Esophagus (tissue), 2 donors: ENCODE results near the gene SPATA6. TPM values are rescaled to one million over a fixed set of nuclear protein-coding genes. Genes with fewer than 3 reads are reported as not detected.
"Not testable (repeated sequence)": the region's sequence is repeated elsewhere in the genome, so short reads cannot be mapped to it uniquely, and the experiment has no call there.

ENCODE experiments used
- H3K27ac ChIP-seq, 2 donors: one replicate each; pipeline ENCODE4 v1.5.1; 2013; ENCODE audit warnings: low read depth in 2 of 2, mild to moderate bottlenecking in 2 of 2, inconsistent platforms in 1 of 2, low read length in 1 of 2, moderate library complexity in 1 of 2
- H3K27me3 ChIP-seq, 2 donors: one replicate each; pipeline ENCODE4 v1.6.1; 2013; ENCODE audit warnings: low read length in 2 of 2, control low read depth in 1 of 2, mild to moderate bottlenecking in 1 of 2; ENCODE audit not compliant: insufficient read depth in 2 of 2, control insufficient read depth in 1 of 2
- H3K36me3 ChIP-seq, 2 donors: one replicate each; pipeline ENCODE4 v1.6.1; 2013; ENCODE audit warnings: low read length in 1 of 2; ENCODE audit not compliant: control insufficient read depth in 2 of 2, insufficient read depth in 2 of 2
- H3K4me1 ChIP-seq, 2 donors: one replicate each; pipeline ENCODE4 v1.6.1; 2013; ENCODE audit warnings: low read length in 1 of 2; ENCODE audit not compliant: control insufficient read depth in 2 of 2, insufficient read depth in 2 of 2
- H3K4me3 ChIP-seq, 2 donors: one replicate each; pipeline ENCODE4 v1.5.1; 2013; ENCODE audit warnings: low read length in 2 of 2, mild to moderate bottlenecking in 2 of 2, low read depth in 1 of 2, moderate library complexity in 1 of 2
- H3K9me3 ChIP-seq, 2 donors: one replicate each; pipeline ENCODE4 v1.6.1; 2013; ENCODE audit warnings: mild to moderate bottlenecking in 2 of 2, low read depth in 1 of 2, low read length in 1 of 2, moderate library complexity in 1 of 2; ENCODE audit not compliant: control insufficient read depth in 2 of 2, insufficient read depth in 1 of 2
- WGBS, 2 donors: extraction: QIAGEN DNeasy Blood & Tissue Kit; methylation state at CpG; one replicate each; pipeline ENCODE4 v1.1.7; 2013; 5-methylcytosine and 5-hydroxymethylcytosine counted together
- polyA plus RNA-seq, 2 donors: library from polyadenylated mRNA; stranded (reverse); fragments of 200-250 nt; gene quantifications; one replicate each; pipeline ENCODE4 v1.2.3, GENCODE V29; 2013
- donor health status: healthy with polysubstance abuse.
- donor health status: Bipolar disorder and iron deficiency.

SPATA6 gene
- polyA plus RNA-seq, 2 donors = 1.3 to 1.6 TPM

GRCh38 chr1:48333316-48333715 is 138.7 kb downstream of the SPATA6 start:
- Histone ChIP-seq H3K27me3 (peaks cover 0 to 1% of the 10 kb centered on the region in 2 donors), H3K4me1 (no peaks in the 10 kb centered on the region), H3K27ac (no peak overlapping the region), H3K9me3 (peaks cover 0 to 2% of the 10 kb centered on the region in 2 donors), H3K36me3 (no peaks in the 10 kb centered on the region), H3K4me3 (no peak overlapping the region)
- WGBS, 2 donors = 44% methylated on average over 2 of the region's 2 CpGs

GRCh38 chr1:48332115-48332514 is 139.9 kb downstream of the SPATA6 start:
- Histone ChIP-seq H3K36me3 (no peaks in the 10 kb centered on the region), H3K4me3 (no peak overlapping the region), H3K27me3 (no peaks in the 10 kb centered on the region), H3K9me3 (peaks cover 0 to 2% of the 10 kb centered on the region in 2 donors), H3K27ac (no peak overlapping the region), H3K4me1 (no peaks in the 10 kb centered on the region)
- WGBS, 2 donors = 90 to 93% methylated on average over 2 of the region's 2 CpGs

GRCh38 chr1:48329905-48330304 is 142.1 kb downstream of the SPATA6 start:
- Histone ChIP-seq H3K36me3 (peaks cover 2 to 3% of the 10 kb centered on the region in 2 donors), H3K4me1 (no peaks in the 10 kb centered on the region), H3K27ac (no peak overlapping the region), H3K9me3 (peaks cover 6 to 7% of the 10 kb centered on the region in 2 donors), H3K4me3 (no peak overlapping the region), H3K27me3 (no peaks in the 10 kb centered on the region)
- WGBS, 2 donors = 92 to 100% methylated on average over 2 of the region's 2 CpGs

- Histone ChIP-seq H3K27ac (no peak overlapping the region), H3K4me1 (no peaks in the 10 kb centered on the region), H3K9me3 (peaks cover 6 to 7% of the 10 kb centered on the region in 2 donors), H3K4me3 (no peak overlapping the region), H3K36me3 (peaks cover 2 to 3% of the 10 kb centered on the region in 2 donors), H3K27me3 (no peaks in the 10 kb centered on the region)
- WGBS, 2 donors = 67 to 69% methylated on average over 7 of the region's 7 CpGs
Measured at GRCh38 chr1:48329486-48329885, 142.5 kb downstream of the SPATA6 start.

GRCh38 chr1:48311829-48312228 is 160.2 kb downstream of the SPATA6 start:
- H3K4me3 ChIP-seq, H3K4me1 ChIP-seq, H3K27me3 ChIP-seq, H3K27ac ChIP-seq, H3K36me3 ChIP-seq, H3K9me3 ChIP-seq: not testable (repeated sequence)
- WGBS, 2 donors = 92 to 96% methylated on average over 11 of the region's 11 CpGs

GRCh38 chr1:48309564-48310082 is 162.4 kb downstream of the SPATA6 start:
- H3K4me1 ChIP-seq = no peaks in the 10 kb centered on the region
- H3K36me3 ChIP-seq = no peaks in the 10 kb centered on the region
- 72 to 78% methylated on average over 2 of the region's 2 CpGs for WGBS, 2 donors
- peaks cover 0 to 2% of the 10 kb centered on the region in 2 donors for H3K9me3 ChIP-seq
- H3K4me3 ChIP-seq = no peak overlapping the region
- H3K27ac ChIP-seq = no peak overlapping the region
- no peaks in the 10 kb centered on the region for H3K27me3 ChIP-seq

GRCh38 chr1:48302652-48303051 is 169.4 kb downstream of the SPATA6 start:
- Histone ChIP-seq H3K27me3 (no peaks in the 10 kb centered on the region), H3K4me3 (no peak overlapping the region), H3K9me3 (no peaks in the 10 kb centered on the region), H3K36me3 (peaks cover 0 to 2% of the 10 kb centered on the region in 2 donors), H3K4me1 (no peaks in the 10 kb centered on the region), H3K27ac (no peak overlapping the region)

GRCh38 chr1:48294656-48295055 is 177.3 kb downstream of the SPATA6 start:
- Histone ChIP-seq H3K4me1 (peaks cover 0 to 3% of the 10 kb centered on the region in 2 donors), H3K36me3 (peaks cover 0 to 3% of the 10 kb centered on the region in 2 donors), H3K9me3 (peaks cover 0 to 4% of the 10 kb centered on the region in 2 donors), H3K27ac (no peak overlapping the region), H3K4me3 (no peak overlapping the region), H3K27me3 (no peaks in the 10 kb centered on the region)
- WGBS, 2 donors = 47 to 66% methylated on average over 1 of the region's 1 CpG

GRCh38 chr1:48294094-48294493 is 177.9 kb downstream of the SPATA6 start:
- not testable (repeated sequence) for H3K27me3 ChIP-seq, H3K4me3 ChIP-seq, H3K27ac ChIP-seq, H3K9me3 ChIP-seq, H3K36me3 ChIP-seq, H3K4me1 ChIP-seq
- WGBS, 2 donors = 91 to 92% methylated on average over 6 of the region's 6 CpGs

GRCh38 chr1:48292706-48293105 is 179.3 kb downstream of the SPATA6 start:
- no peak overlapping the region for H3K4me3 ChIP-seq
- H3K36me3 ChIP-seq = peaks cover 0 to 3% of the 10 kb centered on the region in 2 donors
- 90 to 94% methylated on average over 5 of the region's 5 CpGs for WGBS, 2 donors
- H3K9me3 ChIP-seq = peaks cover 0 to 4% of the 10 kb centered on the region in 2 donors
- no peak overlapping the region for H3K27ac ChIP-seq
- no peaks in the 10 kb centered on the region for H3K27me3 ChIP-seq
- peaks cover 0 to 3% of the 10 kb centered on the region in 2 donors for H3K4me1 ChIP-seq
